ENCODE measurements around the gene EIPR1.
"Not testable (repeated sequence)": the region's sequence is repeated elsewhere in the genome, so short reads cannot be mapped to it uniquely, and the experiment has no call there.

The EIPR1 gene

DNA sequence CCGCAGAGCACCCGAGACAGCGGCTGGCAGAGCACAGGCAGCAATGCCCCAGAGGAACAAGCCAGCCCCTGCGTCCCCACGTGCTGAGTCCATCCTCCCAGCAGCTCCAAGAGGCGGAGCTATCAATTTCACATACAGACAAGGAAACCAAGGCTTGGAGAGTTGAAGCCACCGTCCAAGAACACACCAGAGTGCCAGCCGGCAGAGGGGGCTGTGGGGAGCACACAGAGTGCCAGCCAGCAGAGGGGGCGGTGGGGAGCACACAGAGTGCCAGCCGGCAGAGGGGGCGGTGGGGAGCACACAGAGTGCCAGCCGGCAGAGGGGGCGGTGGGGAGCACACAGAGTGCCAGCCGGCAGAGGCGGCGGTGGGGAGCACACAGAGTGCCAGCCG, 91.0 kb downstream of the EIPR1 start:
- DNase-seq (ENCODE audit: low read depth): not testable (repeated sequence)

- DNase-seq (ENCODE audit: low read depth): no peak
Observed at GRCh38 chr2:3285901-3286645, 91.5 kb downstream of the EIPR1 start.

GRCh38 chr2:3284657-3285630, 92.7 kb downstream of the EIPR1 start:
- no peak for DNase-seq (ENCODE audit: low read depth)

DNA sequence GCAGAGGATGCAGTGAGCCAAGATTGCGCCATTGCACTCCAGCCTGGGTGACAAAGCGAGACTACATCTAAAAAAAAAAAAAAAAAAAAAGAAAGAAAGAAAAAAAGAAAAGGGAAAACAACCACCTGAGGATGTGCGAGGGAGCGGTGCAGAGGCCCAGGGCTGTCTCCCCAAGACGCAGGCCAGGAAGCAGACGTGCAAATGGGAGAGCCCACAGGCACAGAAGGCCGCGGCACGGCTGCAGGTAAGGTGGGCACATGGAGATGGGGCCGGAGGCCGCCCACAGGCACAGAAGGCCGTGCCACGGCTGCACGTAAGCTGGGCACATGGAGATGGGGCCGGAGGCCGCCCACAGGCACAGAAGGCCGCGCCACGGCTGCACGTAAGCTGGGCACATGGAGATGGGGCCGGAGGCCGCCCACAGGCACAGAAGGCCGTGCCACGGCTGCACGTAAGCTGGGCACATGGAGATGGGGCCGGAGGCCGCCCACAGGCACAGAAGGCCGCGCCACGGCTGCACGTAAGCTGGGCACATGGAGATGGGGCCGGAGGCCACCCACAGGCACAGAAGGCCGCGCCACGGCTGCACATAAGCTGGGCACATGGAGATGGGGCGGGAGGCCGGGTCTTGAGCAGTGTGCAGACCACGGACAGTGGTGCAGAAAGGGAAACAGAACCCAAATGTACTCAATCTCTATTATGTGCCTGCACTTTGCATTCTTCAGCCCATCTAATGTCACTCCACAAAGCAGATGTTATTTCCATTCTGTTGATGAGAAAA, 93.6 kb downstream of the EIPR1 start:
- not testable (repeated sequence) for DNase-seq (ENCODE audit: low read depth)

GRCh38 chr2:3283206-3283605, 94.4 kb downstream of the EIPR1 start:
- DNase-seq (ENCODE audit: low read depth): no peak

GRCh38 chr2:3282056-3282998, 95.3 kb downstream of the EIPR1 start:
- peak; percentile 22 for DNase-seq (ENCODE audit: low read depth)

DNA sequence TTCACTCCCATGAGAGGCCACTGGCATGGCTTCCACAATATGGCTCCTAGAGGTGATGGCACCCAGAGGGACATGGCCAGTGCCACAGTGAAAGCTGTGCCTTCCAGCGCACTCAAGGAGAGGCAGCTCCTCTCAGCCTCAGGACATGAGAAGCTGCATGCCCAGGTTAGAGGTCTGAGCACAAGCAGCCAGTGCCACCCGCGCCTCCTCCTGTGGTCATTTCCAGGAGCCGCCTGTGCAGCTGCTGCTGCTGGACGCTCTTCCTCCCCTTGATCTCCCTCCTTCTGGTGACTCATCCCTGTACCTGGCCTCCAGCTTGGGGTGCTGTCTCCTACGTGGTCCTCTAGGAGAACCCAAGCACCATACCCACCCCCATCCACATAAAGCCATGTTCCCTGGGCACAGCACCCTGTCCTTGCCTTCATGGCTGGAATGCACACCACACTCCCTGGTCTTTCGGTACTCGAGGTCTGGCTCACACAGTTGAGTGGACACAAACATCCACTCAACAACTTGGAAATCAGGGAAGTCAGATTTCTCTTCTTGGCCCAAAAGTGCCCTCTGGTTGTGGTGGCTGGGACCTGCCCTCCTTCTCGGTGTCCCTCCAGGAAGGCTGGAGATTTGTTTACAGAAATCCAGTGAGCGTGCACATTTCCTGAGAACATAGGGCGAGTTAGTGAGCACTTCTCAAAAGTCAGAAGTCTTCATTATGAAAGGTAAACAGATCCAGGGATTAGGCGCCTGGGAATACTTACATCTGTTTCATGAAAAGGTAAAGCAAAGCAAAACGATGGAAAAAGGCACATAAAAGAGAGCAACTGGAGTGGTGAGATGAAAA, 96.7 kb downstream of the EIPR1 start:
- DNase-seq (ENCODE audit: low read depth): no peak

DNA sequence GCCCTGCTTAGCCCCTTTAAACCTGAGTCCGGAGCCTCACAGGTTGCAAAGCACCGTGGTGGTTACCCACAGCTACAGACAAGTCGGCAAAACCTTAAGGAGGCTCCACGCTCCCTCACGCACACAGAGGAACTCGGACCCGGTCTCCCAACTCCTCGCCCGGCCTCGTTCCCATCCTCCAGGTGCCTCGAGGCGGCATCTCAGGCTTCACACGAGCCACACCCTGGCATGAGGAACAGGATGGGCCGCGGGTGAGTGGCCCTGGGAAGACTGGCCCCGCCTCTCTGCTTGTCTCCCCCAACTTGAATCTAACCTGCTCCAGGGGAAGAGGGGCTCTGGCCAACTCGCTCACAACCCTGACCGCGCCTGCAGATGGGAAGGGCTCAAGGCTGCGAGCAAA, 97.4 kb downstream of the EIPR1 start:
- no peak for DNase-seq (ENCODE audit: low read depth)

GRCh38 chr2:3279236-3279960, 98.2 kb downstream of the EIPR1 start:
- DNase-seq (ENCODE audit: low read depth): no peak

- DNase-seq (ENCODE audit: low read depth): no peak
Observed at GRCh38 chr2:3278521-3279218, 98.9 kb downstream of the EIPR1 start.

DNA sequence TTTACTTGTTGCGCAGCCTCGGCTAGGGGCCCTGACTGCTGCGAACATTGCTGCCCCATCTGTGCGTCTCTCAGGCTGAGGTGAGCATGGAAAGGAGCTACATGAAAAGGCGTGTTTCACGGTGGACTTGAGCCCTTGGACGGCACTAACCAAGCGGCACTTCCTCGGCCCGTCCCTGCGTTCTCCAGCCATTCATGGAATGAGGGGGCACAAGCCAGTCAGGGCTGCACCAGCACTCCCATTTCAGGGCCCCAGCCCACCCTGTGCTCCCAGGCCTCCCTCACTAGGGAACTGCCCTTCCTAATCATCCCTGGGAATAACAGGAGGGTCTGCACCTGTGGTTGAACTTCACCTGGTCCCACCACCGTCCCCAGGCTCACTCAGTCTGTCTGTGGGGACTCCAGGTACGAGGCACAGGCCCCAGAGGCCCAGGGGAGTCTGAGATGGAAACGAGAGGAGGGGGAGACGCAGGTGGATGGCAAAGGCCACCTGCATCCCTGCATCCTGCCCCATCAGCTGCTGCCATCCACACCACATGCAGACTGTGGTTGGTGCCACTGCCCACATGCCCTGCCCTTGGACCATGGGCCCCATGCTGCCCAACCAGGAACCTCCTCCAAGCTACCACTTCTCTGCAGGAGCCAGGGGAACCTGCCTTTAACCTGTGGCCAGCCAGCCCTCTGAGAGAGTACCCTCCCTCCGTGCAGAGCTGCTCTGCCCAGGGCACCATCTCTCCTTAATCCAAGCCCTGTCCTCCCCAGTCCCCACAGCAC, 99.7 kb downstream of the EIPR1 start:
- no peak for DNase-seq (ENCODE audit: low read depth)

- DNase-seq (ENCODE audit: low read depth): no peak
Observed at GRCh38 chr2:3277050-3277747, 100.4 kb downstream of the EIPR1 start.

DNA sequence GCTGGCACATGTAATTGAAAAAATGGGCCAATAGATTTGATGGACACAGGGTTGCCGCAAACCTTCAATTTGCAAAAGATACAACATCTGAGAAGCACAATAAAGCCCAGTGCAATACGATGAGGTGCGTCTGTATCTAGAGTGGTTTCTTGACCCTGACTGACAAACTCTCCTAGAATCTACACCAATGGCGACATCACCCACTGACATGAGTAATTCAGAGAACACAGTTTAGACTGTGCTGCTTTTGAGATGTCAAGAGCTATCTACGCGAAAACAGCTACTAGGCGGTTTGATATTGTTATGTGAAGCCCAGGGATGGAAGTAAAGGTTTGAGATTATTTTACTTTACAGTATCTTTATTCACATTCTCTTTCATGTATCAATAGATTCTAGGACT, 104.9 kb downstream of the EIPR1 start:
- no peak for DNase-seq (ENCODE audit: low read depth)

- no peak for DNase-seq (ENCODE audit: low read depth)
Observed at GRCh38 chr2:3270095-3270478, 107.5 kb downstream of the EIPR1 start.

DNA sequence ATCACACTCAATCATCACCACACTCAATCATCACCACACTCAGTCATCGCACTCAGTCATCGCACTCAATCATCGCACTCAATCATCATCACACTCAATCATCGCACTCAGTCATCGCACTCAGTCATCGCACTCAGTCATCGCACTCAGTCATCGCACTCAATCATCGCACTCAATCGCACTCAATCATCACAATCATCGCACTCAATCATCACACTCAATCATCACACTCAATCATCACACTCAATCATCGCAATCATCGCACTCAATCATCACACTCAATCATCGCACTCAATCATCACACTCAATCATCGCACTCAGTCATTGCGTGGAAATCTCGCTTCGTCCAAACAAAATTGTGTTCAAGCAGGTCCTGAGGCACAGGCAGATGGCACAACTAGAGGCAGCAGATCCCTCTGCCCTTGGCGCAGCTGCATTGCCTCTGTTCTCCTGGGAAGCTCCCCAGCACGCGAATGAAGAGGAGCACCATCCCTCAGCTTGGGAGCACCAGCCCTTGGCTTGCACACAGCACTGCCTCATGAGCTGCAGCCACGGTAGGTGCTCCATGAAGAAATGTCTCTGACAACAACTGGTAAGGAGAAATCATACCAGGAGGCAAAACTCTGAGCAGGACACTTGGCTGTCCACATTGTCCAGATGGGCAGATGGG, 108.1 kb downstream of the EIPR1 start:
- DNase-seq (ENCODE audit: low read depth): no peak

- no peak for DNase-seq (ENCODE audit: low read depth)
Observed at GRCh38 chr2:3268705-3269029, 109.0 kb downstream of the EIPR1 start.
